GM21737 (cell line): ENCODE data around the gene JAZF1.
"Not testable (repeated sequence)": the region's sequence is repeated elsewhere in the genome, so short reads cannot be mapped to it uniquely, and the experiment has no call there.

Experiments
- ATAC-seq: cut with Tn5 transposase; IDR thresholded peaks from one replicate; pipeline ENCODE4 v1.9.1; 2021; ENCODE audit warnings: mild to moderate bottlenecking, moderate library complexity; ENCODE audit not compliant: unreplicated experiment

JAZF1 gene

DNA sequence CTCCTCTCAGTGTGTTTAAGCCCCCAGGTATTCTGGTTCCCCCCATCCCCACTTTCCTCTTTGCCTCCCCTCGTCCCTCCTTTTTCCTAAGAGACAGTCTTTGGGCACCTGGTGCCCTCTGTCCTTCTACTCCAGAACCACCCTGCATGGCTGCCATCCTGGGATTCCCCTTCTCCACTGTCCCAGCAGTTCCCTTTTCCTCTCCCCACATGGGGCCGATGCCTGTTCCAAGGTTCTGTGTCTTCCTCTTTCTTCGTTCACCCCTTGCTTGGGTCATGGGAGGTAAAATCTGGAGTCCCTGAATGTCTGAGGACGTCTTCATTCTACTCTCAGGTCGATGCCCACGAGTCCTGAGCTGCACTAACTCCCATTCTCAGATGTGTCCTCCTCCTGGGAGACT lies 319.8 kb downstream of the JAZF1 start:
- ATAC-seq, result no peak

- not testable (repeated sequence) for ATAC-seq
Measured at GRCh38 chr7:27856703-27857485, 323.7 kb downstream of the JAZF1 start.

DNA sequence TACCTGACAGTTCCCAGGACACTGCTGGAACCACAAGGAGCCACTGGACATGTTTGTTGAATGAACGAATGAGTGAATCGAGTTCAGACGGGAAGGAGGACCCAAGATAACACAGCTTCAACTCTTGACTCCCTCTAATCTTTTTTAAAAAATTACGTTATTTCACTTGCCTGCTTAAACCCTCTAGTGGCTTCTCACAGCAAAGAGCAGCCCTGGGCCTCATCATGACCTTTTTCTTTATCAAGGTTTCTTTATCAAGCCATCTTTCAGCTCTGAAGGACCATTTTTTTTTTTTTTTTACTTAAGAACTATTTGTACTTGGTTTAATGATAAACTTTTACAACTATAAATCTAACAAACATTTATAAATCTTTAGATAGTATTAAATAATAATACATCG lies 330.1 kb downstream of the JAZF1 start:
- ATAC-seq, result no peak

GRCh38 chr7:27846388-27846787 lies 334.2 kb downstream of the JAZF1 start:
- ATAC-seq, result no peak

- ATAC-seq, result no peak
Measured at GRCh38 chr7:27843584-27844305, 336.9 kb downstream of the JAZF1 start.

GRCh38 chr7:27842851-27843250 lies 337.7 kb downstream of the JAZF1 start:
- no peak for ATAC-seq

GRCh38 chr7:27842094-27842692 lies 338.4 kb downstream of the JAZF1 start:
- ATAC-seq, result no peak

GRCh38 chr7:27840760-27841364 lies 339.7 kb downstream of the JAZF1 start:
- no peak for ATAC-seq

- ATAC-seq, result no peak
Measured at GRCh38 chr7:27840313-27840712, 340.3 kb downstream of the JAZF1 start.

DNA sequence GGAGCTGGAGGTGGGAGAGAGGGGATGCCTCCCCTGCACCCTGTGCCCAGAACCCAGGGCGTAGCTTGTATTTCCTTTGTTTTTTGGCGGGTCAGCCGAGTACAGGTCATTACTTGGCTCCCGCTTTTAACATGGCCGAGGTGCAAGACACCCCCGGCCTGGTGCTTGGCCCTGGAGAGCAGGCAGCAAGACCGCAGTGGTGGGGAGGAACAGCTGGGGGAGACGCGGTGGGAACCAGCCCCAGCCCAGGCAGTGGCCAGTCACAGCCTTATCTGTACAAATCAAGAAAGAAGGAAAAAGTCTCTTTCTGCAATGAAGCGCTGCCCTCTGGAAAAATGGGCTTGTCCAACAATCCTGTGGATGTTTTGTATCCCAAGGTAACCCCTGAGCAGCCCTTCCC lies 341.5 kb downstream of the JAZF1 start:
- ATAC-seq, result no peak

GRCh38 chr7:27836536-27836935 lies 344.1 kb downstream of the JAZF1 start:
- ATAC-seq, result no peak

DNA sequence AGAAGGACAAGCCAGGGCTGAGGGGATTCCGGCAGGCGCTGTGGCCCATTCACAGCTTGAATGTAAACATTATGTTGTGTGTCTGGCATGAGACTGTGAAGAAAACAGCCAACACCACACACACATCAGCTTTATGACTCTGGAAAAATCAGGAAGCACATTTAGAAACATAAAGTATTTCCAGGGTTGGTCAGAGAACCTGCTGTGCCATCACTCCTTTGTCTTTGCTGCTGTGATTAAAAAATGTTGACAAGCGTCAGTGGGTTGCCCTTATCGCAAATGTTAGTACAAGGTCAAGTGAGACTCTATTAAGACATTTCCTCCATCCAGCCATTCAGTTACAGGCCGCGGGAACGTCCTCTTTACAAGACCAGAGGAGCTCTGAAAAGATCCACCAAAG lies 345.2 kb downstream of the JAZF1 start:
- ATAC-seq, result no peak

DNA sequence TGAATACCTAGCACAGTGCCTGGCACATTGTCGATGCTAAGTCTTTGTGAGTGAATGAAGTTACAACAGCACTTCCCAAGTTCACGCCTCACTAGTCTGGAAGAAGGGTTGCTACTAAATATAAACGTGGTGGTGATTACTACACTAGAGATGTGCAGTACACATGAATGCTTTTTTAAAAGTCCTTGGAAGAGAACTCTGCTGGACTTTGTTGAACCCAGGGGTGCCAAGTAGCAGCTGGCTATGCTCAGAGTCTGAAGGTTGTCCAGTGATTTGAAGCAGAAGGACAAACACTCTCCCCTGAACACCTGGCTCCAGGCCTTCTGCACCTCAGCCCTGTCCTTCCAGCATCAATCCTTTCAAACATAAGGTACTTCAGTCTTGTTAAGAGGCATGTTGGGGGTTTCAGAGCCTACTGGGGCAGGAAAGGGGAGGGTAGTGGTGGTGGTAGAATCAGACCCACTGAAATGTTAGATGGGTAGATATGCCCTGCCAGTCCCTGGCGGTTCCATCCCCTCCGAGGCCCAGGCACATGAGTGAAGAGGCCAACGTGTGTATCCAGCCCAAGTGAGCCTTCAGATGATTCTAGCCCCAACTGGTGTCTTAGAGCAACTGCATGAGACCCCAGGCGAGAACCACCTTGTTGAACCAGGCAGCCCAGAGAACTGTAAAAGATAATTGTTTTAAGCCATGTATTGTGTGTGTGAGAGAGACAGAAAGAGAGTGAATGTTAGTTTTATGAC lies 346.2 kb downstream of the JAZF1 start:
- no peak for ATAC-seq

GRCh38 chr7:27826357-27826756 lies 354.2 kb downstream of the JAZF1 start:
- no peak for ATAC-seq

- ATAC-seq, result no peak
Measured at GRCh38 chr7:27825891-27826290, 354.7 kb downstream of the JAZF1 start.

DNA sequence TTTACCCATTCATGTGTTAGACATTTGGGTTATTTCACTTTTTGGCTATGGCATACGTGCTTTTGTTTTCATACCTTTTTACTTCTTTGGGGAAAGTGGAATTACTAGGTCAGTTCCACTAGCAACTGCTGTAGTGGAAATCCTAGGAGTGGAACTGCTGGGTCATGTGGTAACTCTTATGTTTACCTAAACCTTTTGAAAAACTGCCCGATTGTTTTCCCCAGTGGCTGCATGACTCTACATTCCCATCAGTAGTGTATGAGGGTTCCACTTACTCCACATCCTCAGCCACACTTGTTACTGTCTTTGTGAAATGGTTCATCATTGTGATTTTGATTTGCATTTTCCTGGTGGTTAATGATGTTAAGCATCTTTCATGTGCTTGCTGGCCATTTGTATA lies 358.4 kb downstream of the JAZF1 start:
- no peak for ATAC-seq

DNA sequence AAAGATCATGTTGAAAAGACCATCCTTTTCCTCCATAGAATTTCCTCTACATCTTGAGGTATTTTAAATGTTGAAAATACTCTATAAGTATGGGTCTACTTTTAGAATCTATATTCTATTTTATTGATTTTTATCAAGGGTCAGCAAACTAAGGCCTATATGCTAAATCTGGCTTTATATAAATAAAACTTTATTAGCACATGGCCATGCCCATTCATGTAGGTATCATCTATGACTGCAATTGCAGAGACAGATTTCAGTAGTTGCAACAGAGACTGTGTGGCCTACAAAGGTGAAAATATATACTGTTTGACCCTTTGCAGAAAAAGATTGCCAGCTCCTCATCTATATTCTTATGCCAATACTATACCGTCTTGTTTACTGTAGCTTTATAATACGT lies 367.9 kb downstream of the JAZF1 start:
- ATAC-seq, result no peak

GRCh38 chr7:27810186-27810585 lies 370.4 kb downstream of the JAZF1 start:
- ATAC-seq, result no peak

GRCh38 chr7:27808626-27809025 lies 372.0 kb downstream of the JAZF1 start:
- ATAC-seq, result no peak

- no peak for ATAC-seq
Measured at GRCh38 chr7:27804139-27804538, 376.5 kb downstream of the JAZF1 start.

DNA sequence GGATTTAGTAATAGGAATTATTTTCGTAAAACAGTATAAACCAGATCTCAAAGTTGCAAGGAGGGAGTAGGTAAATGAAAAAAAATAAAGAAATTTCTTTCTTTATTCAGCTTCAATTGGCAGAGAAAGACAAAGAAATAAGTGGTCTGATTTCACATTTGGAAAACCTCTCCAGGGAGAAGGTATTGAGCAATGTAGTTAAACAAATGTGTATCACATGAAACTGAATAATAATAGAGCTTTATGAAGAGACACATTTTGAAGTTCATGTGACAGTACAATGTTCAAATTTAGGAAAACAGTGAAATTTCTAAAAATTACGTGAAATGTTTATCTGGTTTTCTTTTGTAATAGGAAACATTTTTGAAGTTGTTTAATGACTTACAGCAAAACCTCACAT lies 377.6 kb downstream of the JAZF1 start:
- no peak for ATAC-seq
